ENCODE data around the gene CNST.

DNA sequence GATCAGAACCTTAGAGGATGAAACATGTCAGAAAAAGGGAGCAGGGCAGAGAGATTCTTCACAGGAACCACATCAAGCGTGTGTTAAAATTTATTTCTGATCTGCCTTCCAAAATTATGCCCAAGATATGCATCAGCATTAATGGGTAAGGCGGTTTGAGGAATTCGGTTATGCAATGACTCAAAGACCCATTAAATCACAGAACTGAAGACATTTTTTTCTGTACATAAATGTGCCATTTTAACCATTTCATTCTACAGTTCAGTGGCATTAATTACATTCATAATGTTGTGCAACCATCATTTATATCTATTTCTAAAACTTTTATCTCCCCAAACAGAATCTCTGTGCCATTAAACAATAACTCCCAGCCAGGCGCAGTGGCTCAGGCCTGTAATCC lies 43.4 kb downstream of the CNST start:
- TF ChIP-seq, protein P1, sequence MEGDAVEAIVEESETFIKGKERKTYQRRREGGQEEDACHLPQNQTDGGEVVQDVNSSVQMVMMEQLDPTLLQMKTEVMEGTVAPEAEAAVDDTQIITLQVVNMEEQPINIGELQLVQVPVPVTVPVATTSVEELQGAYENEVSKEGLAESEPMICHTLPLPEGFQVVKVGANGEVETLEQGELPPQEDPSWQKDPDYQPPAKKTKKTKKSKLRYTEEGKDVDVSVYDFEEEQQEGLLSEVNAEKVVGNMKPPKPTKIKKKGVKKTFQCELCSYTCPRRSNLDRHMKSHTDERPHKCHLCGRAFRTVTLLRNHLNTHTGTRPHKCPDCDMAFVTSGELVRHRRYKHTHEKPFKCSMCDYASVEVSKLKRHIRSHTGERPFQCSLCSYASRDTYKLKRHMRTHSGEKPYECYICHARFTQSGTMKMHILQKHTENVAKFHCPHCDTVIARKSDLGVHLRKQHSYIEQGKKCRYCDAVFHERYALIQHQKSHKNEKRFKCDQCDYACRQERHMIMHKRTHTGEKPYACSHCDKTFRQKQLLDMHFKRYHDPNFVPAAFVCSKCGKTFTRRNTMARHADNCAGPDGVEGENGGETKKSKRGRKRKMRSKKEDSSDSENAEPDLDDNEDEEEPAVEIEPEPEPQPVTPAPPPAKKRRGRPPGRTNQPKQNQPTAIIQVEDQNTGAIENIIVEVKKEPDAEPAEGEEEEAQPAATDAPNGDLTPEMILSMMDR (IDR thresholded peaks at IDR 0.05; ENCODE audit: low read length), result no peak
- TF ChIP-seq EZH2 (optimal IDR thresholded peaks at IDR 0.05; ENCODE audit: low read depth, low read length) (no peak), EZH2phosphoT487 (IDR thresholded peaks at IDR 0.05; ENCODE audit: low read length) (no peak)
